Uterus (tissue), 4 donors: Measurements from ENCODE around the gene SENP3. TPM values are rescaled to one million over a fixed set of nuclear protein-coding genes. Genes with fewer than 3 reads are reported as not detected.
A peak's percentile ranks its signal among the peaks of the same experiment; 100 is the strongest.

ENCODE experiments used
- DNase-seq, 2 donors: peaks; one replicate each; pipeline ENCODE4 v3.0.0-alpha.2; 2019 to 2020
- H3K27ac ChIP-seq, 2 donors: fragments of 200-600 bp; sonication (generic); 1 replicate in 1 of 2; 2 replicates in 1 of 2; pipeline ENCODE4 v1.5.1; 2016 to 2018
- H3K27me3 ChIP-seq, 2 donors: fragments of 200-600 bp; sonication (generic); one replicate each; pipeline ENCODE4 v1.5.1; 2018 to 2019; ENCODE audit warnings: control low read depth in 1 of 2
- H3K36me3 ChIP-seq, 2 donors: fragments of 200-600 bp; sonication (generic); one replicate each; pipeline ENCODE4 v1.5.1; 2019; ENCODE audit warnings: control low read depth in 1 of 2
- H3K4me1 ChIP-seq, 2 donors: fragments of 200-600 bp; sonication (generic); one replicate each; pipeline ENCODE4 v1.5.1; 2018 to 2019; ENCODE audit warnings: control low read depth in 1 of 2
- H3K4me3 ChIP-seq, 2 donors: fragments of 200-600 bp; sonication (generic); 1 replicate in 1 of 2; 2 replicates in 1 of 2; pipeline ENCODE4 v1.5.1; 2018 to 2019; ENCODE audit warnings: mild to moderate bottlenecking in 1 of 2
- H3K9me3 ChIP-seq, 2 donors: fragments of 200-600 bp; sonication (generic); one replicate each; pipeline ENCODE4 v1.5.1; 2019; ENCODE audit warnings: control low read depth in 1 of 2
- CTCF ChIP-seq, 4 experiments: fragments of 200-600 bp in 2 of 4; fragments of 450-650 bp in 2 of 4; sonication (generic) in 2 of 4; IDR thresholded peaks; one replicate each; pipeline ENCODE4 v1.5.1; 2016 to 2019; ENCODE audit warnings: antibody characterized with exemption in 4 of 4, mild to moderate bottlenecking in 2 of 4, moderate library complexity in 1 of 4
- POLR2A ChIP-seq, 2 donors: fragments of 450-650 bp; IDR thresholded peaks; one replicate each; pipeline ENCODE4 v1.6.1; 2016; ENCODE audit warnings: antibody characterized with exemption in 2 of 2, mild to moderate bottlenecking in 1 of 2, moderate library complexity in 1 of 2
- intact Hi-C: fragments of 100-400 bp; cut with DNase I; formaldehyde crosslinking; loops from one replicate; pipeline ENCODE4 v1.15.1; 2023; ENCODE audit warnings: low total_unique reads
- total RNA-seq, 4 donors: library from RNA; depleted of rRNA in 3 of 4; stranded (reverse); fragments of >200 nt in 3 of 4; gene quantifications; one replicate each; pipeline versions ENCODE4 v1.1.0 to v1.2.4, GENCODE V29; 2014 to 2023
- donor health status: DM: yes; HTN: yes; CAD: no.

The SENP3 gene
- total RNA-seq, 4 donors from 2014 or later = 45.9 to 106 (median 59.5) TPM

- no peaks in the 10 kb centered on the region for H3K9me3 ChIP-seq
- H3K4me1 ChIP-seq = peaks cover 27 to 47% of the 10 kb centered on the region in 2 donors
- H3K27me3 ChIP-seq = no peaks in the 10 kb centered on the region
- peak within 1 kb of the TSS; percentile 92 to 98 for H3K27ac ChIP-seq
- TF ChIP-seq CTCF (IDR thresholded peaks at IDR 0.05) (no peak), POLR2A (IDR thresholded peaks at IDR 0.05) (no peak)
- no peak for DNase-seq
- intact Hi-C loops = no loop called here
- H3K4me3 ChIP-seq = peak within 1 kb of the TSS; percentile 12 to 24
- H3K36me3 ChIP-seq = no peaks in the 10 kb centered on the region
These were observed 3.0 kb upstream of the SENP3 start, which contains the start of gene TNFSF13 for GRCh38 chr17:7558544-7559319. Gene TNFSF13 (plus strand): TSS chr17:7558750. CDS start chr17:7559040, 290 bp downstream.

- no peaks in the 10 kb centered on the region for H3K9me3 ChIP-seq
- H3K36me3 ChIP-seq = no peaks in the 10 kb centered on the region
- intact Hi-C loops = loop anchor here (2.0 kb wide), 1 partner anchor 47 kb away; no protein-coding TSS in a partner anchor
- peak overlapping the region in 1 of 2 donors; percentile 24 for H3K4me3 ChIP-seq
- H3K27me3 ChIP-seq = no peaks in the 10 kb centered on the region
- no peak for TF ChIP-seq POLR2A (IDR thresholded peaks at IDR 0.05)
- TF ChIP-seq CTCF (IDR thresholded peaks at IDR 0.05) = no peak
- peaks cover 32 to 48% of the 10 kb centered on the region in 2 donors for H3K4me1 ChIP-seq
- DNase-seq = no peak
- H3K27ac ChIP-seq = peak overlapping the region; percentile 92 to 98
These were observed 2.2 kb upstream of the SENP3 start for GRCh38 chr17:7559320-7560171.

GRCh38 chr17:7560172-7561027, 1.3 kb upstream of the SENP3 start:
- H3K4me3 ChIP-seq = peak overlapping the region; percentile 72 to 79
- peak; percentile 66 to 67 for DNase-seq
- H3K27me3 ChIP-seq = no peaks in the 10 kb centered on the region
- H3K4me1 ChIP-seq = peaks cover 32 to 48% of the 10 kb centered on the region in 2 donors
- intact Hi-C loops = loop anchor here (2.0 kb wide), 1 partner anchor 48 kb away; no protein-coding TSS in a partner anchor
- peak overlapping the region; percentile 92 to 98 for H3K27ac ChIP-seq
- TF ChIP-seq CTCF (IDR thresholded peaks at IDR 0.05) (peak in 3 of 4 experiments; percentile 43 to 55 (median 53)), POLR2A (IDR thresholded peaks at IDR 0.05) (no peak)
- H3K36me3 ChIP-seq = no peaks in the 10 kb centered on the region
- H3K9me3 ChIP-seq = no peaks in the 10 kb centered on the region

- TF ChIP-seq POLR2A (IDR thresholded peaks at IDR 0.05) (no peak), CTCF (IDR thresholded peaks at IDR 0.05) (peak; percentile 88 to 97 (median 92))
- intact Hi-C loops = loop anchor here (2.0 kb wide), 1 partner anchor 48 kb away; no protein-coding TSS in a partner anchor
These were observed 617 bp upstream of the SENP3 start for GRCh38 chr17:7561028-7561575.

More at GRCh38 chr17:7561028-7561575, 617 bp upstream of the SENP3 start:
- Histone ChIP-seq H3K27me3 (no peaks in the 10 kb centered on the region), H3K36me3 (no peaks in the 10 kb centered on the region), H3K4me1 (peaks cover 32 to 48% of the 10 kb centered on the region in 2 donors), H3K4me3 (peak overlapping the region; percentile 72 to 79), H3K9me3 (no peaks in the 10 kb centered on the region), H3K27ac (peak overlapping the region; percentile 92 to 98)
- DNase-seq = peak; percentile 93
